ENCODE data around the gene LCN1.
"Not testable (repeated sequence)": the region's sequence is repeated elsewhere in the genome, so short reads cannot be mapped to it uniquely, and the experiment has no call there.

LCN1 gene

DNA sequence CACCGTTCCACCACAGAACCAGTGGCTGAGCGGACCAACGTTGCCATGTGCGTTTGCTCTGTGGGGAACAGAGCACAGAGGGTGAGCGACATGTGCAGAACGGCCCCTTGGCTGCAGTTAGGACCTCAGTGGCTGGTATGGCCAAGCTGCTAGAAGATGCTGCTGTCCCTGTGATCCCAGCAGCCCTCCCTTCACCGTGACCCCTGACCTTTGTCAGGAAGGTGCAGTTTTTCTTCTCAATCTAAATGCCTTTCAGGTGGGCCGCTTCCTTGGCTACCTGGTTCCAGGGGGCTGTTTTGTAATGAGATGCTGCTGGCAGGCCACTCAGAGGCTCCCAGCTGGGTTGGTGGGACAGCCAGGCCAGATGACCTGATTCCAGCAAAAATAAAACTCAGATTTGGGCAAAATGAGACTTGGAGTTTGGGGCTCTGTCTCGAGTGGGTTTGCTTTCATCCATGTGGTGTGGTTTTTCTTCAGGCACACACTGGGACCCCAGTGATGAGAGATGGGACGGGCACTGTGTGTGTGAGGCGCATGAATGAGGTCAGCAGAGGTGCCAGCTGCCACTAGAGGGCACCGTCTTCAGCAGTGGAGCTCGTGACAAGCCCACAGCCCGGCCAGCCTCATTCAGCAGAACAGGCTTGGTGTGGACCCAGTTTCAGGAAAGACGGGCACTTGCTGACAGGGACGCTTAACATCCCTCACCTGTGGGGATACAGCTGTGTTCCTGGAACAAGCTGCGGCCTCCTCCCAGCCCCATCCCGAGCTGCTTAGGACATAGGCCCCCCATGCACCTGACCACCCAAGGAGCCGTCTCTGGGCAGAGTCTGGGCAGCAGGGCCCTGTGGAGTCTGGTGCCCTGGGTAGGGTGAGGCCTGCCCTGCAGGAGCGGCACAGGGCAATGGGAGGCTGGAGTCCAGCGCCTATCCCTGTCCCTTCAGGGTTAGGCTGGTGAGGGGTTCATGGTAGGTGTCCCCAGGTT, 16.7 kb upstream of the LCN1 start:
- peak in 1 of 2 donors; percentile 29 for DNase-seq (ENCODE audit: extremely low read depth in 1 of 2, low read depth in 1 of 2)

DNA sequence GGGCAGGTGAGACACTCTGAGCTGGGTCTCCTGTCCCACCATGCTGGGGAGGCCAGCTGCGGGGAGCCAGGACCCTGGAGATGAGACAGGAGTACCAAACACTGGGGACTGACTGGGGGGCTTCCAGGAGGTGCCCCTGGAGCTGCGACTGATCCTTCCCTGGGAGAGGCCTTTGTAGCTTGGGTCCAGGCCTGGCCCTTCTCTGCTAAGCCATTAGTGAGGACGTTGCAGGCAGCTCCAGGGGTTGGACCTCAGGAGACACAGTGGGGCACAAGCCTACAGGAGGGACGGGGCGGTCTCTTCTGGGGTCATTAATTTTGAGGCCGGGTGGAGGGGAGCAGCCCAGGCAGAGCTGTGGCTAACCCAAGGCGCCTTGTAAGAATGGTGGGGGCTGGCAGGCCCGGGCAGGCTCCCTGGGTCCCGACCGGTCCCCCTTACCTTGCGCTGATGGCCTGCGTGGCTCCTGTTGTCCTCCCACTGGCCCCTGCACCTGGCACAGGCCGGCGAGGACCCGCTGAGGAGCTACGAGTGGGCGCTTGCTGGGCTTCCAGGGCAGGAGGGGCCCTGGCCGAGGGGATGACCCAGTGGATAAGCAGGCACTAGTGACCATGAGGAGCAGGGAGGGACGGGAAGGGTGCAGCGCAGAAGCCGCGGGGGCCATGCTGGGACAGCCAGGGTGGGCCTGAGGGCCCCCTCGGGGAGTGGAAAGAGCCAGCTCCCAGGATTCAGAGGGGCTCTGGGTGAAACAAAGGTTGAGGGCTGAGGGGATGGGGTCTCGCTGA, 15.6 kb upstream of the LCN1 start:
- DNase-seq (ENCODE audit: extremely low read depth in 1 of 2, low read depth in 1 of 2) = no peak

DNA sequence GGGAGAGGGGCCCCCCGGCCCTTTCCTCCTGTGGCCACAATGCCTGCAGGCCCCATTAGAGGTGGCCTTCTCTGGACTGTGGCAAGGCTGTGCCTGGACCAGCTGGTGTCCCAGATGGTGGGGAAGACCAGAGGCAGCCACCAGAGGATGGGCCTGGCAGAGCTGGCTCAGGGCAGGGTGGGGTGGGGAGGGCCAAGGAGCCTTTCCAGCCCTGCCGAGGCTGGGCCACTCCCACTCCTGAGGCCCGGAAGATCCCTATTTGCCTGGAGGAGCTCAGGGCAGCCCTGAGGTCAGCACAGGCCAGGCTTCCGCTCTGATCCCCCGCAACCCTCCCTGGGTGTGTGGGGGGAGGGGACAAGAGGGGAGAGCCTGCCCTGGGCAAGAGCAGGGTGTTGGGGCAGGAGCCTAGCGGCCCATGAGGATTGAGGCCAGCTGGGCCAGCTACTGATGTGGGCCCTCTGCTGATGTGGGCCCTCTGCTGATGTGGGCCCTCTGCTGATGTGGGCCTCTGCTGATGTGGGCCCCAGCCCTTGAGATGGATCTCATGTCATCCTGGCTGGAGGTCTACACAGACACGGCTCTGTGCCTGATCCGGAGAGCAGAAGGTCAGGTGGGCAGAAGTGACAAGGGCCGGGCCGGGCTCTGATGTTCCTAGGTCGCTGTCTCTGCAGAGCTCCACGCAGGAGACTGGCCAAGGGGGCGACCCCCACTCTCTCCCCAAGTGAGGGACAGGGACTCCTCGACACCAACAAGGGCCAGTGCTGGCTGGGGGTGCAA, 14.7 kb upstream of the LCN1 start:
- DNase-seq (ENCODE audit: extremely low read depth in 1 of 2, low read depth in 1 of 2) = no peak

DNA sequence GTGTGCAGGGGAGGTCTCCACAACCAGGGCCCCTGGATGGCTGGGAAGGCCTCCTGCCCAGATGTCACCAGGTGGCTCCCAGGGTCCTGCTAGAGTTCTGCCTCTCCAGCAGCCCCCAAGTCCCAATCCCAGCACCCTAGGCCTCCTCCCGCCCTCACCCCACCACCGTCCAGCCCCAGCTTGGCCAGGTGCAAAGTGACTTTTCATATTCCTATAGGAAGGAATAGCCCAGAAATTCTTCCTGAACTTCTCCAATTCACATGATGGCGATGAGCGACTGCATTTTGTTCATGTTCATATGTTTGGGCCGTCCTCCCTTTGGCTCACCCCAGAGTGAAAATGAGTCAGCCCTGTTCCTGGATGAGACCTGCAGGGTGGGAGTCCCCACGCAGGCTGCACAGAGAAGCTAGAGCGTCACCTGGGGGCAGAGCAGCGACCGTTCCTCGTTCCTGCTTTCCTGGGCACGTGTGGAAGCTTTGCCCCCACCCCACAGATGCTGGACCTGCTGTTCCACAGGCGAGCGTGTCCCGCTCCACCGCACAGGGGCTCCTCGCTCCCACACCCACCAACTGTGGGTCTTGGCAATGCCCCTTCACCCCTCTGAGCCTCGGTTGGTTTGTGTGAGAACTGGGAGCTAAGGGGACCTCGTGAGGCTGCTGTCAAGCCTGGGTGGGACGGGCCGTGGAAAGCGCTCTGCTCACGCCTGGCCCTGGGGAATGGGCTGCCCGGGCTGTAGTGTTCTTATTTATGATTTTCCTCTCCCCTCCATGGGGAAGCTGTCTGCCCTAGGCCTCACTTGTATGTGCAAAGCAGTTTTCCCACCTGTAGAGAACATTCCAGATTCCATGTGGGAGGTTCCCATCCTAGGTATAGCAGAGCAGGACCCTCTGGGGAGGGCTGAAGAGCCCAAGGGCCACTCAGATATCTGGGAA, 13.9 kb upstream of the LCN1 start:
- no peak for DNase-seq (ENCODE audit: extremely low read depth in 1 of 2, low read depth in 1 of 2)

DNA sequence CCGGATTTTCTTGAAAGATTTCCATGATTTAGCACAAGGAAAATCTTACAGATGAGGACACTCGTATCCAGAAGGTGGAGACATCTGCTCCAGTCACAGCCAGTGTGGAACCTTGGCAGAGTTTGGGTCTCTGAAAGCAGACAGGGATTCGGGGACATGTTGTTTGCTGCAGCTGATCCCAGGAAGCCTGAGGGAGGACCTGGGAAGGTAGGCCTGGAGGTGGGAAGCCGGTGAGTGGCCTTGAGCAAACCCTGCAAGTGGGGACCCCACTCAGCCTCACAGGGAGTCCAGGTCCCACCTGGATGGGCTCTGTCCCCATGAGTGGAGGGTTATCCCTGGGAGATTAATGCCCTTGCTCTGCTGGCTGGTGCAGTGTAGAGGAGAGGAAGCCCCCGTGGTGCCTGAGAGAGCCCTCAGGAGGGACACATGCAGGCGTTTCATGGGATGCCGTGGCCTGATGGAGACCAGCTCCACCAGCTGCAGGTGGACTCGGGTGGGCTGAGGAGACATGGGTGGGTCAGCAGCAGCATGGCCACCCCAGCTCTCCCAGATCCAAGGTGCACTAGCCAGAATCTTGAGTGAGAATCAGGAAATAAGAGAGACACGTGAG, 12.9 kb upstream of the LCN1 start:
- no peak for DNase-seq (ENCODE audit: extremely low read depth in 1 of 2, low read depth in 1 of 2)

DNA sequence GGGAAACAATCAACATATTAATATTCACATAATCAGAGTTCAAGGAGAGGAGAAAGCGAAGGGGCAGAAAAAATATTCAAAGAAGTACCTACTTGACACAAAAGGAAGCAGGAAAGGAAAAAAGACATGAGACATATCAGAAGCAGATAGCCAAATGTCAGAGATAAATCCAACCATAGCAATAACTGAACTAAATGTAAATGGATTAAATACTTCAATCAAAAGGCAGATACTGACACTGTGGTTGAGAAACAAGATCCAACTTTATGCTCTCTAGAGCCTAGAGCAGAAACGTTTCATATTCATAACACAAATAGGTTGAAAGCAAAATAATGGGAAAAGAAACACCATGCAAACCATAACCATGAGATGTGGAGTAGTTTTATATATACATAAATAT, 11.8 kb upstream of the LCN1 start:
- DNase-seq (ENCODE audit: extremely low read depth in 1 of 2, low read depth in 1 of 2) = no peak

DNA sequence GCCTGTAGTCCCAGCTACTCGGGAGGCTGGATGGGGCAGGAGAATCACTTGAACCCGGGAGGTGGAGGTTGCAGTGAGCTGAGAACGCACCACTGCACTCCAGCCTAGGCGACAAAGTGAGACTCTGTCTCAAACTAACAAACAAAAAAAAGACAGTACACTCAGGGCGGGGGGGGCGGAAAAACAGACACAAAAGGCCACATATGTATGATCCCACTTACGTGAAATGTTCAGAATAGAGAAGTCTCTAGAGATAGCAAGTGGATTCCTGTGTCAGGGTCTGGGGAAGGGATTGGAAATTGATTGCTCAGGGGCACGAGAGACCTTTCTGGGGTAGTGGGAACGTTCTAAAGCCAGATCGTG, 9.0 kb upstream of the LCN1 start:
- DNase-seq (ENCODE audit: extremely low read depth in 1 of 2, low read depth in 1 of 2) = no peak

DNA sequence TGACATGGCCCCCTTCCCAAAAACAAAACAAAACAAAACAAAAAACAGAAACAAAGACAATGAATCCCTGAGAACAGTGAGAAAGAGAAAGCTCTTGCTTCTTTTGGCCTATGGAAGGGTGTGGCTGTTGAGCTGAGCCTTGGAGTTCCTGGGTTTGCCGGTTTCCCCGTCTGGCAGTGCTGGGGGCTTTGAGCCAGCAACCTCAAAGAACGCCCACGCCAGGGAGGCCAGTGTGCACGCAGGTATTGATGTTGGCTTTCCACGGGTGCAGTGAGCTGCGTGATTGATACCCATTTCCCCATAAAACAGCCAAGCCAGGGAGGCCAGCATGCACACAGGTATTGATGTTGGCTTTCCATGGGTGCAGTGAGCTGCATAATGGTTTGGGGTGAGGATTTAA, 8.3 kb upstream of the LCN1 start:
- DNase-seq (ENCODE audit: extremely low read depth in 1 of 2, low read depth in 1 of 2) = no peak

DNA sequence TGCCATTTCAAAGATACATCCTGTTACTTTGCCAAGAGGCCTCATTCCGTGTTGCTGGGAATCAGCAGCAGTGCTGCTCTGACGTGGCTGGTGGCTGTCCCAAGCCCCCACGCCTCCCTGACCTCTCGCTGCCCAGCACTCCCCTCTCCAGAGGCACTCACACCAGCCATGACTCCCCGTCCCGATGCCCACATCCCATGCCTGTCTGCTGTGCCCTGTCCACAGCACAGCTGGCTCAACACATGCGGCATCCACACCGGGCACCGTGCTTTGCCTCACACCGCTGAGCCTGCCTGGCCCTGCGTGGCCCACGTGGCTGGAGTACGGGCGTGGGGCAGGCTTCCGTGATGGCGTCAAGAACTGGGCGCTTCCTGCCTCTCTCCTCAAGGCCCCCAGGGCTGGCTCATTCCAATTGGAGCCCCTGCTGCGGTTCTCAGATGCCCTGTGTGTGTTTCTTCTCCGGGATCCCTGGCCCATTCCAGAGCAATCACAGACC, 7.8 kb upstream of the LCN1 start:
- DNase-seq (ENCODE audit: extremely low read depth in 1 of 2, low read depth in 1 of 2) = no peak

DNA sequence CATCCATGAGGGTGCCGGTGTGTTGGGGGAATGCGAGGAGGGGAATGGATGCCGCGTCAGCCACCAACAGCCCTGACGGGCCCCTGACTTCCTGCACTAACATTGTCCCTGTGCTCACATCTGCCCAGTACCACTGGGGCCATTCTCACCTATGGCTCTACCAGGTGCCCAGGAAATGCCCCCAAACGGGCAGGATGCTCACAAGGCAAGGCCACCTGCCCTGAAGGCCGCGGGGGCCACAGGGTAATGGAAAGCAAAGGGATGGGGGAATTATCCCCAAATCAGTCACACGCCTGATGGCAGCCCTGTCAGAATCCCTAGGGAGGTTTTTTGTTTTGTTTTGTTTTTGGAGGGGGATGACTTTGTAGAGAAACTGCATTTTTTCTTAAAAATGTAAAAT, 7.3 kb upstream of the LCN1 start:
- not testable (repeated sequence) for DNase-seq (ENCODE audit: extremely low read depth in 1 of 2, low read depth in 1 of 2)

DNA sequence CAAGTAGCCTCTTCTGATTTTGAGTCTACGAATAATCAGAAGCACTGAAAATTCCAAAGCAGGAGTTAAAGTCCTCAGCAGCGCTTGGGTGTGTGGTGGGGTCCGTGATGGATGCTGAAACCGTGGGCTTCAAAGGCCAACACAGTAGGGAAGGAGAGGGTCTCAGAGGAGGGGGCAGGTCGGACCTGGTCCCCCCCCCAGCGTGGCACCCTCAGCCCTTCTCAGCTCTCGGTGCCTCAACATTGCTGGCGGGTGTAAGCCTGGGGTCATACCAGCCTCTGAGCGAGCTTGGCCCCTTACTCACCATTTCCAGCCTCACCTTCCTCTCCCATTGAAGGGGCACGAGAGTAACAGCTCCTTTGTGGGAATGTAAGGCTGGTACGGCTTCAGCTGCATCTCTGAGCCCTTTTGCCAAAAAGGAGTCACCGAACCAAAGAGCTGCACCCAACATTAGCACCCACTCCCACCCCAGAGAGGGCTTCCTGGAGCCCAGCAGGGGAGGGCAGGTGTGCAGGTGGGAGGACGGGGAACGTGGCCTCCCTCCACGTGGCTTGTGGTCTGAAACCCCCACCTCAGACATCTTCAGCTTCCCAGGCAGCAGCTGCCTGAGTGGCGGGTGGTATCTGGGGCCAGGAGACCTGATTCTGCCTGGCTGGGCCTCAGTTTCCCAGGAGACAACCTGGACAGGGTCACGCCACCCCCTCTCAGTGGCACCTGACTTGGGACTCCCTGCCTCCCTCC, 6.7 kb upstream of the LCN1 start:
- DNase-seq (ENCODE audit: extremely low read depth in 1 of 2, low read depth in 1 of 2) = no peak

DNA sequence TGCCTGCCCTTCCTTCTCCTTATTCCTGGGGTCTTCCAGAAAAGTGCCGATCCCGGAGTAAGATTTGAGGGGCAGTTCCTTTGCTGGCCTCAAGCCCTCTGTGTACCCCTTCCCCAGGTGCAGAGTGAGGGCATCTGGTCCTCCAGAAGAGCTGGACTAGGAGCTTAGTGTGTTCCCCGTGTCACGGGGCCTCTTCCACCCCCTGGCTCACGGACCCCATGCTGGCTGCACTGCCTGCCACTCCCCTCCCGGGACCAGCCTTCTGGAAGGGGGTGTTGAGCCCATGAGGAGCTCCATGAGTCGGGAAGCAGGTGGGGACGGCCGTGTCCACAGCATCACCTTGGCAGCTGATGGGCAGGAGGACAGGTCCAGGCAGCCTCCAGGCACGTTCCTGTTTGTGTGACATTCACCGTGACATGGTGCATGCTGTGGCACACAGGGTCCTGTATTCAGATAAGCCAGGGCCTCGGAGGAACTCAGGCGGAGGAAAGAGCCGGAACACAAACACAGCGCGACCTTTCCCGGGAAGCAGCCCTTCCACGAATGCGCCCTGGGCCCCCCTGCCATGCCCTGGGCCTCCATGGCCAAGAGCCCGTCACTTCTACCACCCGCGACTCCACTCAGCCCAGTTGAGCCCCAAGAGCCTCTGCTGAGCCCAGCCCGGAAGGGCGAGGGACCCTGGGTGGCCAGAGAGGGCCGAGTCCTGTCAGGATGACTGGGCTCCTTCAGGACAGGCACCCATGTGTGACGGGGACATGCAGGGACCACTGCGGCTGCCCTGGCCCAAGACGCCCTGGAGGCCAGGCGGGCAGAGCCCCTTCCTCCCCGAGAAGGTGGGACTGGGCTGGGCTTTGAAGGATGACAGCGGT, 5.9 kb upstream of the LCN1 start:
- DNase-seq (ENCODE audit: extremely low read depth in 1 of 2, low read depth in 1 of 2) = no peak

DNA sequence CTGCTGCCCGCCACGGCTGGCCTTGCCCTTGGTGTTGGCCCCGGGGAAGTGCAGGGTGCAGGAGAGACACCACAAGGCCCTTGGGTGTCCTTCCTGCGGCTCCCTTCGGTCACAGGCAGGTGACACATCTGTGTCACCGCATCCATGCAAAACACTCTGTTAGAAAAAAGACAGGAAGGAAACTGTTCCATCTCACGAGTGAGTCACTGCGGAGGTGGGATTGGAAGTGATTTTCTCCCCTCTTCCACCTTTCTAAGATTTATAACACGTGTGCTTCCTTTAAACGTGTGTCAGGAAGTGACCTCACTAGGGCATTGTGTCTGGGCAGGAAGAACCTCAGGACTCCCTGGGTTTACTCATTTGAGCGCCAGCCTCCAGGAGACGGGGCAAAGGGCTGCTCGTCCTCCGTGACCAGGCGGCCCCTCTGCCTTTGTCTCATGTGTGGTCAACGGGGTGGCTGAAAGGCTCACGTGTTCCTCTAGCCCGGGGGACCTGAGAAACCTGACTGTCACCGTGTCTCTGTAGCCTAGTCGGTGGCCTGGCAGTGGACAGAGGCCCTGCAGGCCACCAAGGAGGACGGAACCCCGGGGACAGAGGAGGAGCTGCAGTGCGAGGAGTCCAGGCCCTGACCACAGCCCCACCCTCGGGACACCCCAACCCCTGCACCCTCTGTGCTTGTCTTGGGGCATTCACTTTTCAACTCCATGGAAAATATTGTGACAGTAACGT, 4.9 kb upstream of the LCN1 start:
- DNase-seq (ENCODE audit: extremely low read depth in 1 of 2, low read depth in 1 of 2) = no peak

DNA sequence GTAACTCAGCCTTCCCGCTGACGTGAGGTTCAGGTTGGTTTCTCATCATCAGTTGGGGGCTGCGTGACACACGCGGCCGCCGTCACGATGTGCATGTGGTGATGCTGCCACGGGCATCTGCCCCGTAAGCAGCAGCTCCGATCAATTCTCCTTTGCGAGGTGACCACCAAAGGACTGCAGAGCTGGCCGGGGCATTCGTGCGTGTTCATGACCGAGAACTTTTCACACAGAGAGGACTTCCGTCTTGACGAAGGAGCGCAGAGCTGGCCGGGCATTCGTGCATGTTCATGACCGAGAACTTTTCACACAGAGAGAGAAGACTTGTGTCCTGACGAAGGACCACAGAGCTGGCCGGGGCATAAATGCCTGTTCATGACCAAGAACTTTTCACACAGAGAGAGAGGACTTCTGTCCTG, 3.8 kb upstream of the LCN1 start:
- DNase-seq (ENCODE audit: extremely low read depth in 1 of 2, low read depth in 1 of 2) = no peak

DNA sequence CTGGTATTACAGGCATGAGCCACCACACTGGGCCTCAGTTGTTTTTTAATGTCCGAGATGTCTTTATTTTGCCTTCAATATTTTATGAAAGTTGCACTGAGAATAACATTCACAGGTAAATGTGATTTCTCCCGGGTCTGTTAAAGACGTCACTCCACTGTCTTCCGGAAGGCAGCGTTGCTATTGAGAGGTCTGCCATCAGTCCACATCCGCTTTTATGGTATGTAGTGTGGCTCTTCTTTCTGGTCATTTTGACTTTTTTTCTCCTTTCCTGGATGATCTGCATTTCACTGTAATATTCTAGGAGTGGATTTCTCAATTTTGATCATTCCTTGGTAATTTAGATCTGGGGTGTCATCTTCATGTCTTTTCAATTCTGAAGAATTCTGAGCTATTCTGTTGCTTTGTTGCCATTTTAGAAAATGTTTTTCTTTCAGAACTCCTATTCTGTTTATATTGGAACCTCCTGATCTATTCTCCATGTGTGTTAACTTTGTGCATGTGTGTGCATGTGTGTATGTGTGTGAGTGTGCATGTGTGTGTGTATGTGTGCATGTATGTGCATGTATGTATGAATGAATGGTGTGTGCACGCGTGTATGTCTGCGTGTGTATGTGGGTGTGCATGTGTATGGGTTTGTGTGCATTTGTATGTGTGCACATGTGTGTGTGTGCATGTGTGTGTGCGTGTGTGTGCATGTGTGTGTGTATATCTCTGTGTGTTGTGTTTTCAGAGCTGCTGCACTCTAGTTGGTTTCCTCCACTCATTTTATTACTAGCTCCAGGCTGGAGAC, 1.9 kb upstream of the LCN1 start:
- no peak for DNase-seq (ENCODE audit: extremely low read depth in 1 of 2, low read depth in 1 of 2)

DNA sequence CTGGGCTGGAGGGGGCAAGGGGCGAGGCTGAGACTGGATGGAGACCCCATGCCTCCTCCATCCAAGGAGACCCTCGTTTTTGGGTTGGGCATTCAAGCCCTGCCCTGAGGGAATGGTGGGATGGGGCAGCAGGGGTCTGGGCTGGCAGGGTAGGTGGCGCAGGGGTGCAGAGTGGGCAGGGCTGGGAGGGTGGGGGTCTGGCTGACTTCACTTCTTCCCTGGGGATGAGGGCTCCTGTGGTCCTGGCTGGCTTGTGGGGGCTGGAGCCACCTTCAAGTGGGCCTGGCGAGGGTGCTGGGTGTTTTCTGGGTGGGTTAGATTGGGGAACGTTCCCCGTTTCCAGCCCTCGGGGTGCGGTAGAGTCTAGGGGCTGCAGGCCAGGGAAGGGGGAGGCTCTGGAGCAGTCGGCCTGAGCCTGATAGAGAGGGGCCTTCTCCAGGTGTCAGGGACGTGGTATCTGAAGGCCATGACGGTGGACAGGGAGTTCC, 412 bp downstream of the LCN1 start:
- DNase-seq (ENCODE audit: extremely low read depth in 1 of 2, low read depth in 1 of 2) = no peak

Measured in stimulated activated CD8-positive, alpha-beta memory T cell treated with anti-CD3 and anti-CD28 coated beads, Interleukin-7, amount 100 ng/mL, for 48 hours (primary cell).